Measurements from ENCODE around the gene MCM7. TPM values are rescaled to one million over a fixed set of nuclear protein-coding genes. Genes with fewer than 3 reads are reported as not detected.

Gene MCM7
- polyA plus RNA-seq, 1 of the 3 experiments (the other 2 are of a cell fraction) = 241 TPM

DNA sequence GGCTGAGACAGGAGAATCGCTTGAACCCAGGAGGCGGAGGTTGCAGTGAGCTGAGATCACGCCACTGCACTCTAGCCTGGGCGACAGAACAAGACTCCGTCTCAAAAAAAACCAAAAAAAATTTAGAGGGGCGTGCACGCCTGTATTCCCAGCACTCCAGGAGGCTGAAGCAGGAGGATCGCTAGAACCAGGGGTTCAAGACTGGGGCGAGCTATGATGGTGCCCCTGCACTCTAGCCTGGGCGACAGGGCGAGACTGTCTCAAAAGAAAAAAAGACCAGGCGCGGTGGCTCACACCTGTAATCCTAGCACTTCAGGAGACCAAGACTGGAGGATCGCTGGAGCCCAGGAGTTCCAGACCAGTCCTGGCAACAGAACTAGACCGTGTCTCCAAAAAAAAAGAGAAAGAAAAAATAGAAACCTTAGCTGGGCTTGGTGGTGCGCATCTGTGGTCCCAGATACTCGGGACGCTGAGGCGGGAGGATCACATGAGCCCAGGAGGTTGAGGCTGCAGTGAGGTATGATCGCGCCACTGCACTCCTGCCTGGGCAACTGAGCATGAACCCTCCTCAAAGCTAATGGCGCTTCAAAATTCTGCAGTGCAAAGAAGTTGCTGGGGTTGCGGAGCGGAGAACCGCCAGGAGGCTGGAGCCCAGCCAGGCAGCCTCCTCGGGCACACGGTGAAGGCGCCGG is 25.2 kb upstream of the MCM7 start:
- H3F3A ChIP-seq (replicated peaks; ENCODE audit: insufficient read depth) = peaks cover 49% of the 10 kb centered on the region
- ChIA-PET POLR2A (interaction anchor here (1.0 to 5.3 kb wide), 3 partner anchors 22 to 27 kb away, joined by 3 to 70 read pairs (median 5); partner anchors contain the start of genes AP4M1, LAMTOR4 and MCM7), CTCF (interaction anchor here (0.9 to 1.5 kb wide), 4 partner anchors 11 to 136 kb away, joined by 3 to 11 read pairs (median 4); partner anchors contain the start of genes AP4M1 and MCM7)
- 14% methylated on average over 27 of the region's 29 CpGs for WGBS (ENCODE audit: low lambda C conversion rate)
- H3K9me3 ChIP-seq = no peaks in the 10 kb centered on the region
- H3K27me3 ChIP-seq (ENCODE audit: insufficient read depth) = no peaks in the 10 kb centered on the region
- peak overlapping the region; percentile 88 for H3K9ac ChIP-seq
- peak overlapping the region; percentile 96 to 97 for H3K27ac ChIP-seq (ENCODE audit: low read depth in 2 of 2, low read length in 1 of 2)
- peaks cover 6 to 20% of the 10 kb centered on the region in 2 experiments; a peak in 2 of 4 replicates for H3K4me1 ChIP-seq (ENCODE audit: control insufficient read depth in 1 of 2, insufficient read depth in 2 of 2, low read depth in 1 of 2, low read length in 1 of 2)
- peaks cover 13 to 22% of the 10 kb centered on the region in 2 experiments for H3K36me3 ChIP-seq (replicated peaks in 1 of 2; ENCODE audit: control insufficient read depth in 1 of 2, insufficient read depth in 2 of 2, low read length in 1 of 2)
- no peaks in the 10 kb centered on the region for H3K9me2 ChIP-seq
- peak overlapping the region; percentile 65 to 84 for H3K4me3 ChIP-seq (ENCODE audit: low read depth in 2 of 2, low read length in 1 of 2)
- H3K4me2 ChIP-seq = peak overlapping the region; percentile 90
- H2AFZ ChIP-seq (ENCODE audit: low read depth) = peak overlapping the region; percentile 83
- TF ChIP-seq RXRA (IDR thresholded peaks at IDR 0.05; ENCODE audit: borderline replicate concordance, low read depth) (no peak), NFIC (IDR thresholded peaks at IDR 0.05; ENCODE audit: borderline replicate concordance) (peak; percentile 73), USF1 (IDR thresholded peaks at IDR 0.05; ENCODE audit: borderline replicate concordance, low read depth) (peak; percentile 35; the same call in 1 of the 2 replicates)
- H3K79me2 ChIP-seq (ENCODE audit: insufficient read depth) = peaks cover 45% of the 10 kb centered on the region
- no peak for DNase-seq
- H4K20me1 ChIP-seq (ENCODE audit: insufficient read depth) = no peaks in the 10 kb centered on the region

- TF ChIP-seq RXRA (IDR thresholded peaks at IDR 0.05; ENCODE audit: borderline replicate concordance, low read depth) (no peak), SMC3 (IDR thresholded peaks at IDR 0.05; ENCODE audit: low read depth, low read length) (no peak), GATA2 (CRISPR knock-in tag; IDR thresholded peaks at IDR 0.05) (no peak), TAF1 (IDR thresholded peaks at IDR 0.05; ENCODE audit: borderline replicate concordance, low read depth, low read length) (no peak), TEAD4 (IDR thresholded peaks at IDR 0.05; ENCODE audit: borderline replicate concordance, insufficient read depth) (no peak), TCF12 (IDR thresholded peaks at IDR 0.05) (no peak), RFX5 (IDR thresholded peaks at IDR 0.05; ENCODE audit: low read length) (no peak), MXI1 (IDR thresholded peaks at IDR 0.05; ENCODE audit: low read depth, low read length) (no peak), CHD2 (IDR thresholded peaks at IDR 0.05; ENCODE audit: low read length, partially characterized antibody) (no peak), YY1 (IDR thresholded peaks at IDR 0.05; ENCODE audit: low read depth) (no peak), GABPA (IDR thresholded peaks at IDR 0.05; ENCODE audit: low read depth) (no peak)
- TF ChIP-seq, protein P1, sequence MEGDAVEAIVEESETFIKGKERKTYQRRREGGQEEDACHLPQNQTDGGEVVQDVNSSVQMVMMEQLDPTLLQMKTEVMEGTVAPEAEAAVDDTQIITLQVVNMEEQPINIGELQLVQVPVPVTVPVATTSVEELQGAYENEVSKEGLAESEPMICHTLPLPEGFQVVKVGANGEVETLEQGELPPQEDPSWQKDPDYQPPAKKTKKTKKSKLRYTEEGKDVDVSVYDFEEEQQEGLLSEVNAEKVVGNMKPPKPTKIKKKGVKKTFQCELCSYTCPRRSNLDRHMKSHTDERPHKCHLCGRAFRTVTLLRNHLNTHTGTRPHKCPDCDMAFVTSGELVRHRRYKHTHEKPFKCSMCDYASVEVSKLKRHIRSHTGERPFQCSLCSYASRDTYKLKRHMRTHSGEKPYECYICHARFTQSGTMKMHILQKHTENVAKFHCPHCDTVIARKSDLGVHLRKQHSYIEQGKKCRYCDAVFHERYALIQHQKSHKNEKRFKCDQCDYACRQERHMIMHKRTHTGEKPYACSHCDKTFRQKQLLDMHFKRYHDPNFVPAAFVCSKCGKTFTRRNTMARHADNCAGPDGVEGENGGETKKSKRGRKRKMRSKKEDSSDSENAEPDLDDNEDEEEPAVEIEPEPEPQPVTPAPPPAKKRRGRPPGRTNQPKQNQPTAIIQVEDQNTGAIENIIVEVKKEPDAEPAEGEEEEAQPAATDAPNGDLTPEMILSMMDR (IDR thresholded peaks at IDR 0.05) = no peak
- no peak overlapping the region for H3K27ac ChIP-seq (ENCODE audit: low read depth in 2 of 2, low read length in 1 of 2)
- ChIA-PET CTCF (interaction anchor here (0.6 to 5.0 kb wide), 5 partner anchors 7 to 130 kb away, joined by 3 to 40 read pairs (median 7); partner anchors contain the start of genes AP4M1 and MCM7), POLR2A (interaction anchor here (0.6 to 5.3 kb wide), 4 partner anchors 11 to 304 kb away, joined by 3 to 70 read pairs (median 4); partner anchors contain the start of genes AP4M1, MCM7 and ZCWPW1)
- H3K4me2 ChIP-seq = no peak overlapping the region
- H3K79me2 ChIP-seq (ENCODE audit: insufficient read depth) = peaks cover 57% of the 10 kb centered on the region
- no peak for DNase-seq
- H3K36me3 ChIP-seq (replicated peaks in 1 of 2; ENCODE audit: control insufficient read depth in 1 of 2, insufficient read depth in 2 of 2, low read length in 1 of 2) = peaks cover 13 to 22% of the 10 kb centered on the region in 2 experiments
- H3K4me3 ChIP-seq (ENCODE audit: low read depth in 2 of 2, low read length in 1 of 2) = no peak overlapping the region
- H3K27me3 ChIP-seq (ENCODE audit: insufficient read depth) = no peaks in the 10 kb centered on the region
- peaks cover 61% of the 10 kb centered on the region for H3F3A ChIP-seq (replicated peaks; ENCODE audit: insufficient read depth)
- H3K9me3 ChIP-seq = no peaks in the 10 kb centered on the region
- H3K9ac ChIP-seq = no peak overlapping the region
- whole genome bisulfite sequencing (ENCODE audit: low lambda C conversion rate) = 99% methylated on average over 4 of the region's 4 CpGs
- H3K4me1 ChIP-seq (ENCODE audit: control insufficient read depth in 1 of 2, insufficient read depth in 2 of 2, low read depth in 1 of 2, low read length in 1 of 2) = peaks cover 13 to 20% of the 10 kb centered on the region in 2 experiments; a peak in 3 of 4 replicates
- H3K9me2 ChIP-seq = no peaks in the 10 kb centered on the region
- H4K20me1 ChIP-seq (ENCODE audit: insufficient read depth) = no peaks in the 10 kb centered on the region
- no peak overlapping the region for H2AFZ ChIP-seq (ENCODE audit: low read depth)
These were observed 23.4 kb upstream of the MCM7 start for GRCh38 chr7:100124301-100125230.

Data from SK-N-SH (cell line).